NCI-H2196 (cell line): ENCODE results near the gene FXYD5.
"Not testable (repeated sequence)": the region's sequence is repeated elsewhere in the genome, so short reads cannot be mapped to it uniquely, and the experiment has no call there.

Source experiments
- DNase-seq: peaks from one replicate; lab custom pipeline; 2025; ENCODE audit not compliant: unreplicated experiment; lab: John Stamatoyannopoulos, UW

FXYD5 gene

DNA sequence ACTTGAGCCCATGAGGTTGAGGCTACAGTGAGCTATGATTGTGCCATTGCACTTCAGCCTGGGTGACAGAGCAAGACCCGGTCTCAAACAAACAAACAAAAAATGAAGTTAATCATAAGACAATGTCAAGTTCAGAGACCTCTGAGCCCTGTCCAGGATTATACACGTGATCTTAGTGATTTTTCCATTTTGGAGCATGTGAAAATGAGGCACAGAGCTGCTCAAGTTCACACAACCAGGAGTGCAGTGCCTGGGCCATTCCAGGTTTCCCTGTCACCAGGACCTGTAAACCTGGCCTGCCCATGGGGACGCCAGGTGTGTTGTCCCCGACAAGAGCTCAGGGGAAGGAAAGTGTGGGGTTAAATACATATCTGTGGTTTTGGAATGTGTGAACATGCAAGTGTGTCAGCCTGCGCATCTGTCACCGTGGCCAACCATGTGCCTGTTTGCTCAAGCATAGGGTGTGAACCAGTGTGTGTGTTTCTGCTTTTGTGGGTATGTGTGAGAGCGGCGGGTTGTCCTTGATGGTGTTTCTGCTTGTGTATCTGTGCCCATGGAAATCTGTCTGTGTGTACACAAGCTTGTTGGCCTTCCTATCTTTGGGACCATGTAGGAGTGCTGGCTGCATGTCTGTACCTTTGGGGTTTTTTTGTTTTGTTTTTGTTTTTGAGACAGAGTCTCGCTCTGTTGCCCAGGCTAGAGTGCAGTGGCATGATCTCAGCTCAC lies 17.4 kb upstream of the FXYD5 start:
- no peak for DNase-seq

DNA sequence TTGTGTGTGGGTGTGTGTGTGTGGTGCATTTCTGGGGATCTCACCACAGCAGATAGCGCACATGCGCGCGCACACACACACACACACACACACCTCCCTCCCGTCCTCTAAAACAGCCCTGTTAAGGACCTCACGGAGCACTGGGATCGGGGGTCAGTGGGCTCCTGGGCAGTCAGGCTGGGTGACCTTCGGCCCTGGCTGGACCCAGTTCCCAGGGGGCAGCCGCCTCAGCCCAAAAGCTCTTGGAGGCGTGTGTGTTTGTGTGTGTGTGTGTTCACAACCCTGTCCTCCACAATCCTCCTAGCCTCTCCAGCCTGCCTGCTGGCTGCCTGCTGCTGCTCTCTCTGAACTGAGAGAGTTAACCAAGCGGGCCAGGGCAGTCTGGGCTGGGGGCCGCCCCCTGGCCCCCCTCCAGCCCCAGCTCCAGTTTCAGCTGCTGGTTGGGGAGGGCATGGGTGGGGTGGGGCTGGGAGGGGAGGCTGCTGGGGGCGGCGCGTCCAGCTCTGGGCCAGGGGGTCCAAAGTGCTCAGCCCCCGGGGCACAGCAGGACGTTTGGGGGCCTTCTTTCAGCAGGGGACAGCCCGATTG lies 16.1 kb upstream of the FXYD5 start, which contains the start of gene FXYD1:
TSS of gene FXYD1 (plus strand) at position 520 of the 588 bp plus-strand sequence. CDS start 1,256 bp downstream, outside the sequence.
- no peak for DNase-seq

DNA sequence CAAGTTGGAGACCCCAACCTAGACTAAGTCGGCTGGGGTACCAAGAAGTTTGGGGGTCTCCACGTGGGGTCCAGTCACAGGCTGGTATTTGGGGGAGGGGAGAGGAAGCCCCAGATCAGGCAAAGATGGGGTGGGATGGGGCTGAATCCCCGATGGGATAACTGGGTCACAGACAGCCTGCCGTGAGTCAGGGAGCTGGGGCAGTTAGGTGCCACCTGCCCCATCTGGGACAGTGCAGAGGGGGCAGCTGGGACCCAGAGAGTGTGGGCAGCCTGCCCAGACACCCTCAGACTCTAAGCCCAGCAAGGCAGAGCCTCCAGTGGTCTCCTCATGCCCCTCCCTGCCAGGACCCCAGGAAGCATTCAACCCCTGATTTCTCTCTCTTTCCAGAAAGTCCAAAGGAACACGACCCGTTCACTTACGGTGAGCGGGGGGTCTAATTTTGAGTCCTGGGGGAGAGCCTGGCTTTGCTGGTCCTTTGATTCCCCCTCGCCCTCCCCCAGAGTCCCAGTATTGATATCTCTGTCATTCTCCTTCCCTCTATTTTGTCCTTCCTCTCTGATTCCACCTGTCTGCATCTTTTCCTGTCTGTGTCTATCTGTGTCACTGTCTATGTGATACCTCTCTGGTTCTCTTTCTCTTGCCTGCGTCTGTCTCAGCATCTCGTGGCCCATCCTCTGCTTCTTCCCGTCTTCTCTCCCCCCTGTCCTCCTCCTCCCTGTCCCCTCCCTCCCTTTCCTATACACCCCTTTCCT lies 14.2 kb upstream of the FXYD5 start:
- DNase-seq, result no peak

DNA sequence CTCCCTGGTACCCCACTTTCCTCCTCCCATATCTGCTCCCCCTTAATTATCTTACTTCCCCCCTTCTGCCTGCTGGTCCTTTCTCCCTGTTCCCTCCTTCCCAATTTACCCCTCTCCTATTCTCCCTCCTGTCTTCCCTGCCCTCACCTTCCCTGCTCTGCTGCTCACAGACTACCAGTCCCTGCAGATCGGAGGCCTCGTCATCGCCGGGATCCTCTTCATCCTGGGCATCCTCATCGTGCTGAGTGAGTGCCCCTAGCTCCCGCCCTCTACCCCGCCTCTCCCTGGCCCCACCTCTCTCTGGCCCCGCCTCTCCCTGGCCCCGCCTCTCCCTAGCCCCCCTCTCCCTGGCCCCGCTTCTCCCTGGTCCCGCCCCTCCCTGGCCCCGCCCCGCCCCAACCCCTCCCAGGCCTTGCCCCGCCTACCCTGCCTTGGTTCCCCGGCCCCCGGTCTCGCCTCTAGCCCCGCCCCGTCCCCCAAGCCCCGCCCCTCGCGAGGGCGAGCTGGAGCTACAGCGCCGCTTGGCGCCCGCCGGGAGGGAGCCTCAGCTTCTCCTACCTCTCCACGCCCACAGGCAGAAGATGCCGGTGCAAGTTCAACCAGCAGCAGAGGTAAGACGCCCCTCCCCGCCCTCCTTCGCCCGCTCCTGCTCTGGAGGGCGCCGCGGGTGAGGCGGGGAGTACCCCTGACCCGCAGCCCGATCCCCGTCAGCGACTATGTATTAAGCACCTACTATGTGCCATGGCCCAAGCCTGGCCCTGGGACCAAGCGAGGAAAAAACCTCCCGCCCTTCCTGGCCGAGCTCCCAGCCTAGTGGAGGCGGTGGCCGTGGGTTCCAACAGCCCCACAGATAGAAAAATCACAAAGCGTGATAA lies 13.3 kb upstream of the FXYD5 start:
- peak; percentile 91 for DNase-seq

DNA sequence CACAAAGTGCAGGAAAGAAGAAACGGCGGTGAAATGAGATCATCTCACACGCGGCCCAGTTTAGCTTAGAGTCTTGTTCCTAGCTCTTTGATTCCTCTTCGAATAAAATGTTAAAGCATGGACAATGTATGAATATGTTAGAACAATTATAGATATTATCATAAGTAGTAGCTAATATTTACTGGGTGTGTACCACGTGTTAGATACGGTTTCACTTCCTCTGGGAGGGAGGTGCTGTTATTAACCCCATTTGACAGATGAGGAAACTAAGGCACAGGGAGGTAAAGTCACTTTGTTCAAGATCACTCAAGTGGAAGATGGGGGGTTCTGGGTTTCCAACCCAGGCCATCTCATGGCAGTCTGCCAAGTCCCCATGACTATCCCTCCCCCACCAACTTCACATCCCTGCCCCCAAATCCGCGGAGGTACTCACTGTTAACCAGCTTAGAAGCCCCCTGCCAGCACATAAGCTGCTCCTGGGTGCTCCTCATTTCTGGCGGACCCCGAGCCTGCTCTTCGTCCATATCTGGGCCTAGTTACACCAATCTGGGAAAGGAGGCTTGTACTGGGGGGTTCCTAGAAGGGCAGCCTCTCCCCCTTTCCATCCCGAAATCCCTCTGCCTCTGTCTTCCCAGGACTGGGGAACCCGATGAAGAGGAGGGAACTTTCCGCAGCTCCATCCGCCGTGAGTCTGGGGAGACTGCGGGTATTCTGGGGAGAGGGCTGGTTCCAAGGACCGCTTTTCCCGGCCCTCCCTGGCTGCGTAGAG lies 12.5 kb upstream of the FXYD5 start:
- no peak for DNase-seq

DNA sequence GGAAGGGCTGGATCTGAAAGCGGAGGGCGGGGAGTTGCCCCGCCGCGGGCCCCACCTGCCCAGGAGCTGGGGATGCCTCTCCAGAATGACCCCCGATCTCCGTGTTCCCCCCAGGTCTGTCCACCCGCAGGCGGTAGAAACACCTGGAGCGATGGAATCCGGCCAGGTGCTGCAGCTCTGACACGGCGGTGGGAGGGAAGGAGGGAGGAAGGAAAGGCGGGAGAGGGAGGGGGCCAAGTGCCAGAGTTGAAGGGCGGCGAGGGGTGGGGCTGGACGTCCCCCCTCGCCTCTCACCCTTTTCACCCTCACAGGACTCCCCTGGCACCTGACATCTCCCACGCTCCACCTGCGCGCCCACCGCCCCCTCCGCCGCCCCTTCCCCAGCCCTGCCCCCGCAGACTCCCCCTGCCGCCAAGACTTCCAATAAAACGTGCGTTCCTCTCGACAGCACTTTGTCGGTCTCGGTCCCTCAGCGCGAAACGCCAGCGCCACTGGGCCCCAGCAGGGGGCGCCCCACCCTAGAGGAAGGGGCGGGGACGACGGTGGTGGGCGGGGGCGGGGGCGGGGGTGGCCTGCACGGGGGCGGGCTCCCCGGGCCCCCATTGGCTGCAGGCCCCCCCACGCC lies 11.8 kb upstream of the FXYD5 start:
- peak; percentile 71 for DNase-seq

DNA sequence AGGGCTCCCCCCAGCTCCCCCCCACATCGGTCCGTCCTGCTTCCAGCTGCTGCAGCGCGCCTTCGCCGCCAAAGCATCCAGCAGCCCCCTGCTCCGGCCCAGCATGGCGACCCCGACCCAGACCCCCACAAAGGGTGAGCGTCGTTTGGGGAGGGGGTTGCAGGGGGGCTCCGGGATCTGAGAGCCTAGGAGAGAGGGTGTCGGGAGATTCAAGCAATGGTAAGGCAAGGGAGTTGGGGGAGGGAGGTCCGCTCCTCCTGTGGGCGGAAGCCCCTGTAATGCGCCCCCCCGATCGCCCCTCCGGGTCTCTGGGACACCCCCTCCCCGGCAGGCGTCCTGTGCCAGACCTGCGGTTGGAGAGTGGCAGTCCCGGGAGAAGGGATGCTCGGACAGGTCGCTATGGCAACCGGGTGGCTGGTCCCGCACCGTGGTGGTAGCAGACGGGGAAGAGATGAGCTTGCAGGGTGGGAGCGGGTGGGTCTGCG lies 11.3 kb upstream of the FXYD5 start, which contains the start of gene FXYD7:
TSS of gene FXYD7 (plus strand) at position 25 of the 485 bp plus-strand sequence. CDS start at position 104, 79 bp downstream.
- DNase-seq, result no peak

DNA sequence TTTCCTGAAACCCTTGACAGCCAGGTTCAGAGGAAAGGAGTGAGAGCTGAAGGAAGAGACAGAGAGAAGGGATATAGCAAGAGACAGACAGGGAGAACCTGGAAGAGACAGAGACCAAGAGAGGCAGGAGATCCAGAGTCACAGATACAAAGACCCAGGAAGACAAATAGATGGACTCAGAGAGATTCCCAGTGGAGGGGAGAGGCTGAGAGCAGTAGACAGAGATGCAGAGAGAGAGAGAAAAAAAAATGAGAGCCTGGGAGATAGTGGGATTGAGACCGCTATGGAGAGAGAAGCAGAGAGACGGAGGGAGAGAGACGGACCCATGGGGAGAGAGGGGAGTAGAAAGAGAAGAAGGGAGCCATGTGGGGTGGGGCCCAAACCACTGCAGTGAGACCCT lies 10.7 kb upstream of the FXYD5 start:
- no peak for DNase-seq

DNA sequence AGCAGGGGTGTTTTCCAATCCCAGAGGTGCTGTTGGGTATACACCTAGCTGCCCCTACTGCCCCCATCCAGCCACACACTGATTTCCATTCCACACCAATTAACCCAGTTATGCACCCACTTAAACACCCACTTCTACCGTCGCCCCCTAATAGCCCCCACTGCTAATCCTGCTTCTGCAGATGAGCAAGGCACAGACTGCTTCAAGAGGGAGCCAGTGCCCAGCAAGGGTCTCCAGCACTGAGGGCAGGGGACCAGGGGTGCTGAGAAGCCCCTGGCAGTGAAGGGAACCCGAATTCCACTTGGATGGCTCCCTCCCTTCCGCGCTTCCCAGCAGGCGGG lies 10.3 kb upstream of the FXYD5 start:
- no peak for DNase-seq

DNA sequence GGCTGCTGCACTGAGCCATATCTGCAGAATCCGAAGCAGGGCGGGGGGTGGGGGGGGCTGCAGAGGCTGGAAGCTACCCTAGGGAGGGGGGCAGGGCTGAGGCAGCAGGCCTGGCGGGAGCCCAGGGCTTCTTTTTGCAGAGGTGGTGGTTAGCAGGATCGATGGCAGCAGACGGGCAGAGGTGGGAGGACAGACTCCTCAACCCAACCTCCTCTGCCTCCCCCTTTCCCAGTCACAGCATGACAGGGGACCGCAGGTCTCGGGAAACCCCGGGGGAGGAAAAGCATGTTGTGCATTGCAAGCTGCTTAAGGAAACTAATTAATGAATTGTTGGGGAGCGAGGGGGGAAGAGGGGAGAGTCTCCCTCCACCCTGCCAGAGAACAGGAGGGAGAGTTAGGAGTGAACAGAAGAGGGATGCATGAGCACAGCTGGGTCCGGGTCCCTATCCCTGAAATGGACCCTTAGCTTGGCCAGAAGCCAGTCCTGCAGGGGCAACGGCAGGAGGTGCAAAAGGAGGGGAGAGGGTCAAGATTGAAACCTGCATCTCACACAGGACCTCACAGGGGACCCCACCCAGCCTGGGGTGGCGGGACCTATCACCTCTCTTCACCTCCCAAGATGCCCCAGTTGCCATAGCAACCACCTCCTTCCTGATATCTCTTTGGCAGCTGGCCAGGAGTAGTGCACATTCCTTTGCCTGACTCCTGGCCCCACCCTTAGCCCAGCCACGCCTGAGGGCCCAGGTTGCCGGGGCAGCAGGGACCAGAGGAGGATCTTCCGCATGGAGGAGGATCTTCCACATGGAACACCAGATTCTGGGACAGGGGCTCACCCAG lies 9.7 kb upstream of the FXYD5 start:
- peak; percentile 54 for DNase-seq

DNA sequence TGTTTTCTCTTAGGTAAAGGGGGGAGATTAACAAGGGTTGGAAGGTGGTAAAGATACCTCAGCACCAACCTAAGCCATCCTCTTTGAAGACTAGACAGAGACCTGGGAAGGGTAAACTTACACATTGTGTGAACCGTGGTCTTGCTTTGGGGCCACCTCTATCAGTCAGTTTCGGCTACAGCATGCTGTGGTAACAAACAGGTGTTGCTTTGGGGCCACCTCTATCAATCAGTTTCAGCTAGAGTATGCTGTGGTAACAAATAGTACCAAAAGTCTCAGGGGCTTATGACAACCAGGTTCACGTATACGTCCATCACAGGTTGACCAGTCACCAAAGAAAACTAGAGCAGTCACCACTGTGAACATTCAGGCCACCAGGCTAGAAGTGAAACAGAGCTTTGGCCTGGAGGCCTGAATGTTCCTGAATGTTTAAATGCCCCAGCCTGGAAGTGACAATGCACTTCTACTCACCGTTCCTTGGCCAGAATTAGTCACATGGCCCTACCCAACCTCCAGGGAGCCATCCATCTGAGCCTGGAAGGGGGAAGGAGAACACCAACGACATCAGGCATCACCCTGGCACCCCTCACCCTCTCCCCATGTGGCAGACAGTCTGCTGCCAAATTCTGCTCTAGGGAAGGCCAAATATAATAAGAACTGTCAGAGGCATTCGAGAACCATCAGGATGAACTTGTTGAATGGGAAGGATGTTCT lies 7.6 kb upstream of the FXYD5 start:
- DNase-seq, result no peak

DNA sequence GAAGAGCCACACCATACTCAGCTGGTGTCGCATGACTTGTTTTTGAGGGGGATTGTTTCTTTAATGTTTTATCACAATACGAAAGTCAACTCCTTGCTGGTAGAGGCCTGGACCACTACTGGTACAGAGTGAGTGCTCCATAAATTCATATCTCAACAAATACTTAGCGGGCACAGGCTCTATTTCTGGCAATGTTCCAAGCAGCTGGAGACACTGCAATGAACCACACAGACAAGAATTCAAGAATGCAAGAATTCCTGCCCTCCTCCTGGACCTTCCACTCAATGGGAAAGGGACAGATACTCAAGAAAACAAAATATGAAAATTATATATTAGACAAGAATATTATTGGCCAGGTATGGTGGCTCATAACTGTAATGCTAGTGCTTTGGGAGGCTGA lies 5.1 kb upstream of the FXYD5 start:
- DNase-seq, result no peak

DNA sequence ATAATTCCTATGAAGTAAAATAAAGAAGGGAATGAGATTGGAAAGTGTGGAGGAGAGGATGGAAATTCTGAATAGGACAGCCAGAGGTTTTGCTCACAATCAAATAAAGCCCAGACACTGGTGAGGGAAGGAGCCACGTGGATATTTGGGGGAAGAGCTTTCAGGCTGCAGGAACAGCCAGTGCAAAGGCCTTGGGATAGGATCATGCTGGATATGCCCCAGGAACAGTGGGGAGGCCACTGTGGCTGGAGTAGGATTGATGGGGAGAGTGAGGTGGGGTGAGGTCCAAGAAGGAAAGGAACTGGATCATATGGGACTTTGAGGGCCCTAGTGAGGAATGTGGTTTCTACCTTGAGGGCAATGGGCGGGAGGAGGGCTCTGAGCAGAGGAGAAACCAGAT lies 4.1 kb upstream of the FXYD5 start:
- DNase-seq, result no peak

DNA sequence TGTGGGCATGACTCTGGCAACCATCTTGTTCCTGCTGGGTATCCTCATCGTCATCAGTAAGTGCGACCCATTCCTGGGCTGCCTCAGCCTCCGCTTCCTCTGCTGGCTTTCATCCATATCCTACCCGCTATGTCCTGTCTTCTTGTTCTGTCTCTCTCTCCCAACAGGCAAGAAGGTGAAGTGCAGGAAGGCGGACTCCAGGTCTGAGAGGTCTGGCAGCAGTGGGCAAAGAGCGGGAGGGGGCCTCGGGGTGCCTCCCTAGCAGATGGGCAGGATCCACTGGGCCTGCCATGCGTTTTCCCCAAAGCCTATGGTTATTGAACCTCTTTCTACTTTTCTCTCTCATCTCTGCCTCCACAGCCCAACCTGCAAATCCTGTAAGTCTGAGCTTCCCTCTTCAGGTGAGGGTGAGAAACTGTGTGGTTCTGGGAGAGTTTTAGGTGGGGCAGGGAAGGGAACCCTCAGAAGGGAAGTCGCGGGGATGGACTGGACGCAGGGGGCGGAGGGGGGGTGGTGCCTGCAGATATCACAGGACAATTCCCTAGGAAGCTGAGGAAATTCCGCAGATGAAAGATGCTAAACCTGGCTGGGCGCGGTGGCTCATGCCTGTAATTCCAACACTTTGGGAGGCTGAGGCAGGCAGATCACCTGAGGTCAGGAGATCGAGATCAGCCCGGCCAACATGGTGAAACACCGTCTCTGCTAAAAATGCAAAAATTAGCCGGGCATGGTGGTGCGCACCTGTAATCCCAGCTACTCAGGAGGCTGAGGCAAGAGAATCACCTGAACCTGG lies 3.1 kb upstream of the FXYD5 start:
- no peak for DNase-seq

DNA sequence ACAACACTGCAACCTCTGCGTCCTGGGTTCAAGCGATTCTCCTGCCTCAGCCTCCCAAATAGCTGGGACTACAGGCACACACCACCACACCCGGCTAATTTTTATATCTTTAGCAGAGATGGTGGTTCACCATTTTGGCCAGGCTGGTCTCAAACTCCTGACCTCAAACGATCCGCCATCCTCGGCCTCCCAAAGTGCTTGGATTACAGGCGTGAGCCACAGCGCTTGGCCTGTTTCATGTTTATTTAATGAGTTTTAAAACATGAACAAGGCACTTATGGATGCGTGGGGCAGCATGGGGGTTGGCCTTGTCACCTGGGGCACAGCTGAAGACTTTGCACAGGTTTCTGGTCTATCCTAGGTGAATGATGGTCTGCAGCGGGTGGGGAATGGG lies 1.4 kb upstream of the FXYD5 start:
- DNase-seq, result not testable (repeated sequence)

DNA sequence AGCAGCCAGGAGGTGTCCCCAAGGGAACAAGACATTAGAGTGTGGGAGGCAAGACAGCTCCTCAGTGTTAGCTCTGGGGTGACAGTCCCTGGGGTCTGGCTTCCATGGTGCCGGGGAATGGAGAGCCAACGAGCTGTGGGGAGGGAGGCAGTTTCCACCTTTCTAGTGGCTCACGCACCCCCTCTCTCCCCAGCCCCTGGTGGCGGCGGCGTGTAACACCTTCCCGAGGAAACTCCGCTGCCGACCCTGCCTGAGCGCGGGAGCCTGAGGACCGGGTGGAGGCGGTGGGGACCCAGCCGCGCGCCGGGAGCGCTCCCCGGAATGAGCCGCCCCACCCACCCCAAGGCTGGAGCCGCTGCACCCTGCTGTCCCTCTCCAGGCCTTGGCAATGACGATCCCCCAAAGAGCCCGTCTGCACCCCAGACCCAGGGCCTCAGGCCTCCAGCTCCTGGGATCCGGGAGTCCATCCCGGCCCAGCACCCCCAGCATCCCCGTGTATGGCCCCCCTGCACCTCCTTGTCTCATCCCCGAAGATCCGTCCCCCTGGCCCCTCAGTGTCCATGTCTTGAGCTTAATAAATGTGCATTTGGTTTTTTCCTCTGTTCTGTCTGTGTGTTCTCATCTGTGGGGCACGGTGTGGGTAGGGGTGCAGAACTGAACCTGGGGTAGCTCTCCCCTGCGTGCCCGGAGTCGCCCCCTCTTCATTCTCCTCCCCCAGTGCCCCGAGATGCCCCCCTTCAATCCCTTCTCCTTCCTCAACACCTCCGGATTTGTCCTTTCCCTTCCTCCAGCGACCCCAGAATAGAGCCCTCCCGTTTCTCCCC lies 622 bp upstream of the FXYD5 start:
- DNase-seq, result peak; percentile 17

DNA sequence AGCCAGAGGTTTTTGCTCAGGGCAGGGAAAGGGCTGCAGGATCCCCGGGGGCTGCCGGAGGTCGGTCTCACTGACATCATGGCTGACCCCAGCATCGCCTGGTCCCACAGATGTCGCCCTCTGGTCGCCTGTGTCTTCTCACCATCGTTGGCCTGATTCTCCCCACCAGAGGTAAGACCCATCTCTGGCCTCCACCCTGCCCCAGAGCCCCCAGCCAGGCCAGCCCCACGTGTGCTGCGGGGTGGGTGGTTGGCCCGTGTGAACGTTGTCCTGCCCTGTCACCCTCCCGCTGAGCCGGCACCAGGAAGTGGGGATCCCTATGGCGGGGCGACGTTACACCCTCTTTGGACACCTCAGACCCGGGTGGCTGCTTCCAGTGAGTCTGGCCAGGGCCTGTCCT lies 906 bp downstream of the FXYD5 start:
- DNase-seq, result no peak
